HG03280 (cell line): ENCODE results near the gene TNIK.
"Not testable (repeated sequence)": the region's sequence is repeated elsewhere in the genome, so short reads cannot be mapped to it uniquely, and the experiment has no call there.

ENCODE experiments used
- ATAC-seq: cut with Tn5 transposase; IDR thresholded peaks from one replicate; pipeline ENCODE4 v1.9.1; 2021; ENCODE audit warnings: mild to moderate bottlenecking, moderate library complexity; ENCODE audit not compliant: unreplicated experiment

TNIK gene

GRCh38 chr3:171469376-171469775 is 9.2 kb upstream of the TNIK start:
- ATAC-seq, result no peak

GRCh38 chr3:171468296-171468906 is 8.2 kb upstream of the TNIK start:
- ATAC-seq, result no peak

DNA sequence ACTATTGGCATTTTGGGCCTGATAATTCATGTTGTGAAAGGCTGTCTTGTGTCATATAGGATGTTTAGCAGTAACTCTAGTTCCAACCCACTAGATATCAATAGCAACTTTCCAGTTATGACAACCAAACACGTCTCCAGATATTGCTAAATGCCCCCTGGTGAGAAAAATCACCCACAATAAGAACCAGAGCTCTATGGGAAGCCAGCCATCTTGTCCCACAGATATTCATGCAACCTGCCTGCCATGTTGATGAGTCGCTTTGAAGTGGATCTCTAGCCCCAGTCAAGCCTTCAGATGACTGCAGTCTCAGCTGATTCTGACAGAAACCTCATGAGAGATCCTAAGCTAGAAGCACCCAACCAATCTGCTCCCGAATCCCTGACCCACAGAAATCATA is 5.6 kb upstream of the TNIK start:
- ATAC-seq, result no peak

DNA sequence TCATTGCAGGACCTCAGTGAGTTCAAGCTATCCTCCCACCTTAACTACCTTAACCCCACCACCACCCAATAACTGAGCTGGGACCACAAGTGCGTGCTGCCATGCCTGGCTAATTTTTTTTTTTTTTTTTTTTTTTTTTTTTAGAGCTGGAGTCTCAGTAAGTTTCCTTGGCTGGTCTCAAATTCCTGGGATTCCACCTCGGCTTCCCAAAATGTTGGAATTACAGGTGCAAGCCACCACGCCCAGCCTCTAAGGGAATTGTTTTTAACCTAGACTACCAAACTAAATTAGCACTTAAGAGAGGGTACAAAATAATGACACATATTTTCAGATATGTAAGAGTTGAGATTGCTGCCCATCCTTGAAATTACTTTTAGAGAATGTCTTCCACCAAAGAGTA is 4.3 kb upstream of the TNIK start:
- no peak for ATAC-seq

DNA sequence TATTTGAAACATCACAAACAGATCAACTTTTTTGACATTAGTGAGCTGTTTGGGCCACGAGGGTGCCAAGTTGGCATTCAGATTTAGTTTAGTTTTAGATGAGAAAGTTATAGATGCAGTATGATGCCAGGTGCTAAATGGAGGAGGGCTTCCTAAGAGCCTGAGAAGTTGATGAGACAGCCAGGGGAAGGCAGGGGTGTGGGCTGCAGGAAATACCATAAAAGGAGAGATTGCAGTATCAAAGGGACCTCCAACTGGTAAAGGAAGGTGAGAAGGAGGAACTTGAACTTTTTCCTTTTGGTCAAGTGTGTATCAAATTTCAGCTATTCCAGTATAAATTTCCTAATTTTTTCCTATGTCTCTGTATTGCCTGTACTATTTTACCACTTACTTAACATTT is 2.0 kb upstream of the TNIK start:
- ATAC-seq, result no peak

- ATAC-seq, result no peak
Measured at GRCh38 chr3:171461525-171461917, 1.3 kb upstream of the TNIK start.

DNA sequence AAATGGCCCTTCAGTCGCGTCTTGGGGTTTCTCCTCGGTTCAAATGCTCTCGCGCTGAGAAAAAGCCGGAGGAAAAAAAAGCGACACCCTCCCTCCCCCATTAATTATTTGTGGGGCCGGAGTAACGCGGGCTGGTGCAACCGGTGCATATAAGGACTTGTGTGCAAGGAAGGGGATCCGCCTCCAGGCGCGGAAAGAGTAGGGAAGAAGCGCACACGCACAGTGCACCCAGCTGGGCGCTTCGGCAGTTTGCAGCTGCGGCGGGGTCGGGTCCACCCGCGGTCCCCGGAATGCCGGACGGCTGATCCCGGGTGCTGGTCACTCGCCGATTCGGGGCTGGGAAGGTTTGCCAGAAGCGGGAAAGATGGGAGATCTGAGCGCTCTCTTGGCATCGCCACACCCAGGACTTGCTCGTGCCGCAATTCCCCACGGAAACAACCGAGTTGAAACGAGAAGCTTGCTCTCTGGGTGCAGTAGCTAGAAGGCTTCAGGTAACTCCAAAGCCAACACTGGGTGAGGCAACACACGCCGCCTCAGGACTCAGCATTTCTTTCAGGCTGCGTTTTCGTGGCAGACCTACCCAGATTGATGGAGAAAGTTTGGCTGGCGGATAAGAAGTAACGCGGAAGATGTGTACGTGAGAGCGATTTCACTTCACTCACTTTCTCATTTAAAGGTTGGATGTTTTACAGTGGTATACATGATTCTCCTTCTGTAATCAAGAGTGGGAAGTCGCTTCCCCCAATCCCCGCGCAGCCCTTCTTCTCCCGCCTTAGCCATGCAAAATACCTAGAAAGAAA is 720 bp upstream of the TNIK start:
- peak; percentile 26 for ATAC-seq

DNA sequence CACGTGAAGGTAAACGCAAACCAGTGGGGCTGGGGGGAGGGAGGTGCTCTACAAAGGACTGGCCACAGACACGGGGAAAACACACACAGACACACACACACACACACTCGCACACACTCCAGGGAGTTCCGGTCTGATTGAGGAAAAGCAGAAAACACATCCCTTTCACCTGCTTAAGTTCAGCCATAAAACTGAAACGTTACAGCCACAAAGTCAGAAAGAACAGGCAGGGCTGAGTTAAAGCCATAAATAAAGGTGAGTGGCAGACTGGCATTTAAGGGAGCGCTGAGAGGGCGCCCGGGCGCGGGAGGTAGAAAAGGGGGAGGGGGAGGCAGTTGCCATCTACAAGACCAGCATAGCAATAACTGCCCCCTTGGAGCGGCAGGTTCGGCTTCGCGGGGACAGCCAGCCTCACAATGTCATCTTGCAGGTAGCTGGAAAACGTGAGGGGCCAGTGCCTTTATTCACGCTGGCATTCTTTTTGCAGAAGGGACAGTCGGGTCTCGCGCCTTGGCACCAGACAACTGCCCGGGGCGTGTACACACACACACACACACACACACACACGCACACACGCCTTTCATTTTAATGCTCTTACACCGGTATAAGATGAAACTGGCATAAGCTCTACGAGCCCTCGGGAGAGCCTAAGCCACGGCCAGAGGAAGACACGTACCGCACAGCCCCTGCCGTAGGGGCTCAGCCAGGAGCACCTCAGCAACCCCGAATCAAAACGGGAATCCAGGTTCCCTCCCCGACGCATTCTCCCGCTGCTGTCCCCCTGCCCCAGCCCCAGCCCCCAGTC is 866 bp downstream of the TNIK start:
- no peak for ATAC-seq

- no peak for ATAC-seq
Measured at GRCh38 chr3:171458864-171459136, 1.4 kb downstream of the TNIK start.

DNA sequence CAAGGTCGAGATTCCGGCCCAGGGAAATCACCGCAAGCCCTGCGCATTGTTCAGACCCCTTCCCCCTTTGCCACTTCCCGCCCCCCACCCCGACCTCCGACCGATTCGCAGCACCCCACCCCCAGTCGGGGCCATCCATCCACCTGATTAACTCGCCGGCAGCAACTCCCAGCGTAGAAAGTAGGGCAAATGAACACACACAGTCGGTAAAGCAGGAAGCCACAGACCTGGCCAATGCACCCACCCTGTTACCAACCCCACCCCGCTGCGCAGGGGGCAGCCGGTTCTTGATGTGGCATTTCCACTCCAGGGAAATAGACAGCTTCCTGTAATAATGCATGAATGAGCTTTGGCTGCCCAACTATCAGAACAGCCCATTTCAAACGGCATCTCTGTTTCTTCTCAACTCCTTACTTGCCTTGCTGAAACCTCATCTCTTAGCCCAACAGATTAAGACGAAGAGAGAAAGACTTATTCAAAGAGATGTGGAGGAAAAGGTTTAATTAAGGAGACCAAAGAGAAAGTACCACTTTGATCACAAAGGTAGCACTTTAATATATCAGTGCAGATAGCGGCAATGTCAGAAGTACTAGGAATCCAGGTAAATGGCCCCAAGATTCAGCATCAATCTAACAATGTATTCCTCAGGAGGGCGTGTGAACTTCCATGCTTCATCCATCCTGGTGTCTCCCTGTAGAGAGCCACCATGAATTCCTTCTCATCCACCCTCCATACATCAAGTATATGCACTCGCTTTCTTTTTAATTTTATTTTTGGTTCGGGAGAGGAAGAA is 1.9 kb downstream of the TNIK start:
- no peak for ATAC-seq

DNA sequence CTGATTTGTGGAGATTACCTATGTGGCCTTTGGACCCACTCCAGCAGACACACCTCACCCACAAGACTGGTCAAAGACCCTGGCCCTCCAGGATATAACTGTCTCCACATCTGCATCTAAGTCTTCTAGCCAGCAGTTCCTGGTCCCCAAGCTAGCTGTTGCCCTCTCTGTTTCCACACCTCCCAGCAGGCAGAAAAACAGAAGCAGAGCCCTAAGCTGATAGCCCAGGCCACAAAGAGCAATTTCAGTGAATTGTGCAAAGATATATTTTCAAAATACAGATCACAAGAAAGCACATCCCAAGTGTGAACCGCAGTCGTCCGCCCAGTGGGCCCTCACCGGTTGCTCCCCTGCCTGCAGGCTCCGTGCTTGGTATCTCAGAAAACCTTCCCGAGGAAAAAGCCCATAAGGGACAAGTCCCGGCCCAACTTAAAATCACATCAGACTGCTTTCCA is 2.6 kb downstream of the TNIK start:
- no peak for ATAC-seq

DNA sequence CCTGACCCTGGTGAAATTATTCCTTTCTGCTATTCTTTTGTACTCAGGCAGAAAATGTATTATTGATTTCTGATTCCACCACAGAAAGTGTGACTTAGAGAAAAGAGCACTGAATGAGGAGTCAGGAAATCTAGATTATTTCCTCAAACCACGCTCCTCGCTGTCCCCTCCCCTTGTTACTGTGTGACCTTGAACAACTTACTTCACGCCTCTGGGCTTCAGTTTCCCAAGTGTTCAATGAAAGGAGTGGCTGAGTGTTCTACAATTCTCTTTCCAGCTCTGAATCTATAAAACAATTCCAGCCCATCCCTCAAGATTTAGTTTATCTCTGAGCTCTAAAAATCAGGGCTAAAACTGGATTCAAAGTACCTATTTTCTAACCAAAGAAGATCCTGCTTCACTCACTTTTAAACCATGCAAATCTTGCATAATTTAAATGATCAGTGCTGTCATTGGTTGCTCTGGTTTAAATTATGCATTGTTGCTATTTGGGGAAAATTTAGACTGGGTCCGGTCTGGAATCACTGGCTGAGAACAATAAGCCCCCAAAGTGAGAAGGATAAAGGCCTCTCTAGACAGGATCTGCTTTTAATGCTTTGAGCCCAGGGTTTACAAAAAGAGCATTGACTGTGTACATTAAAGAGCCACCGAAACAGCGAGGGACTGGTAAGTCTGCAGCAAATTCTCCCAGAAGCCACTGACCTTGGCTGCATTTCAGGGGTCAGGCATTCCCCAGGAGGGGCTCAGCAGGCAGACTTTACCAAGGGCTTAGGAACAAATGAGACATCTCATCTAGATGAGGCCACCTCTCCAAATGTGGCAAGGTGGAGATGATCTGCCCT is 3.2 kb downstream of the TNIK start:
- ATAC-seq, result no peak

DNA sequence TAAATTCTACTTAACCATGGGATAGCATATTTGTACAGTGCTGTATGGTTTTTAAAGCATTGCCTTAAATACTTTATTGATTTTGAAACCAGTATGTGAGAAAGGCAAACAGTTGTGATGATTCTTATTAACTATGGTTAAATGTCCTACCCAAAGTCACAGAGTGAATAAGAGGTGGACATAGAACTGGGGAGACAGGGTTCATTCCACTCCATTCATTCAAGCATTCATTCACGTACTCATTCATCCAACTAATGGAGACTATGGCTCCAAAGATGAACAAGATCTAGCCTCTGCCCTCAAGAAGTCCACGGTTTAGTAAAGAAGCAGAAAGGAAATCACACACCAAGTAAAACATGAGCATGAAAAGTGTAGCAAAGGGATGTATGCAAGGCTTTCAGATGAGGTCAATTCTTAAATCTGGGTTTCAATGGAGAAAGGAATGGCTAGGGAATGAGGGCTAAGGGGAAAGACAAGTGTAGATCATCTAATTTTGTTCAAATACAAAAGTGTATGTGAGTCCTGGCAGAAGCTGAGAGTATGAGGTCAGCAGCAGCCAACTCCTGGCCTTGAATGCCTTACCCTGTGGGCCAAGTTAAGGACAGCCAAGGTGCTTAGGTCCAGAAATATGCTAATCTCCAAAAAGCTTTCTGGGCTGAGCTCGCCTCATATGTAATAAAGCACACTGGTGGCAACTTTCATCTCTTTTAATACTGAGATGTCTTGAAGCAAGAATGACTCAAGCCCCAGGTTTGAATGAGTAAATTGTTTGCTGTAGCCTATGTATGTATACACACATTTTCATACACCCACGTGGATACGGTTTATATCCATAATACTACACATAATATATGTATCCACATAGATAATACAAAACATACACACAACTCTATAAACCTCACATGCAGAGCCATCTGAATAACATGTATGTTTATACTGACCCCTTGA is 4.3 kb downstream of the TNIK start:
- no peak for ATAC-seq

DNA sequence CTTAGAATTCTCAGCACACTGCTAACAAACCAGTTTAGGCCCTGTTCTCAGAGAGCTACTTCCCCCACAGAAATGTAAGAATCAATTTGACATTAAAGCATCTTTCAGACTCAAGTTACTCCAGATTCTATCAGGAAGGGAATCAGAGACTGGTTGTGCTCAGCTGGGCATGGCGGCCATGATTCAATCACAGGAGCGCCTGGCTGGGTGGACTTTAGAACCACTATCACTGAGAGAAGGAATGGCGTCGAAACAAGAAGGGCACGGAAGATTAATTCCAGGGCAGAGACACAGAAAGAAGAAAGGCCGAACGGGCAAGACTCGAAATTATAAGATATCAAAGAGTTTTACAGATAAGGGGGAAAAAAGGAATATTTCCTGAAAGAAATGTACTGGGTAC is 6.2 kb downstream of the TNIK start:
- ATAC-seq, result no peak

GRCh38 chr3:171453180-171453886 is 6.9 kb downstream of the TNIK start:
- ATAC-seq, result no peak

DNA sequence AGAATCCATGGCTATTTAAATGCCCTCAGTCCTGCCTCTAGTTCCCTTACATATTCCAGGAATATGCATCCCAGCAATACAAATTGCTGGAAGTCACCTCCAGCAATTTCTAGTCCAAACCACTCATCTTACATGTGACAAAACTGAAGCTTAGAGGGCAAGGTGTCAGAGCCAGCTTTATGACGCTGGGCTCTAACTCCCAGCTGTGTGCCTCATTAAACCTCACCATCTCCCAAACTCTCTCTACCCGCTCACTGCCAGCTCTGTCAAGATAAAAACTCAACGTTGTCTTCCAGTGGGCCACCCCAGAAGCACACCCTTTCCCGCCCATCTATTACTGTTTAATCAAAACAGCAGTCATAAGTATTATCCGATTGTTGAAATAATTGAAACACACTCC is 7.9 kb downstream of the TNIK start:
- no peak for ATAC-seq

- ATAC-seq, result no peak
Measured at GRCh38 chr3:171451915-171452314, 8.3 kb downstream of the TNIK start.

DNA sequence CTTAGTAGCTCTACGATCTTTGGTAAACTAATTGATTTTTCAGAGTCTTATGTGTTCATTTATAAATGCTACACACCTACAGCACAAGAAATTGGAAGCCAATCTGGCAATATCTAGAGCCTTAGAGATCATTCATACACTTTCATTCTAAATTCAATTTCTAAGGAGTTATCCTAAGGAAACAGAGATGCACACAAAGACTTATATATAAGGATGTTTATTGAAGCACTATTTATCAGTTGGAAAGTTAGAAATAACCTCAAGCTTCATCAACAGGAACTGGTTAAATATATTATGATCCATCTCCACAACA is 12.7 kb downstream of the TNIK start:
- ATAC-seq, result not testable (repeated sequence)
